Activated B cell treated with CpG ODN at 0.5 μM for 24 hours (primary cell): ENCODE results near the gene SLC5A2. TPM values are rescaled to one million over a fixed set of nuclear protein-coding genes. Genes with fewer than 3 reads are reported as not detected.
A peak's percentile ranks its signal among the peaks of the same experiment; 100 is the strongest.

Experiments
- ATAC-seq: fragments of 200-7000 bp; cut with Tn5 transposase; one replicate; pipeline ENCODE4 v1.10.0; 2021; ENCODE audit warnings: low read depth, mild to moderate bottlenecking, moderate library complexity
- CTCF ChIA-PET: fragments of 350-600 bp; sonication (Branson Sonifier 250); formaldehyde crosslinking; loops from one replicate; lab custom pipeline; 2021; ENCODE audit warnings: antibody characterized with exemption; lab: Charles Lee
- POLR2A ChIA-PET: fragments of 350-600 bp; sonication (Branson Sonifier 250); formaldehyde crosslinking; loops from one replicate; lab custom pipeline; 2021; ENCODE audit warnings: antibody characterized with exemption; lab: Charles Lee
- DNase-seq: peaks from one replicate; pipeline ENCODE4 v3.0.0; 2022
- H3K27ac Mint-ChIP-seq: one replicate; pipeline ENCODE4 v1.8.0; 2020; ENCODE audit warnings: mixed read lengths
- H3K27me3 Mint-ChIP-seq: one replicate; pipeline ENCODE4 v1.8.0; 2021; ENCODE audit warnings: mixed read lengths
- H3K36me3 Mint-ChIP-seq: one replicate; pipeline ENCODE4 v1.8.0; 2021; ENCODE audit warnings: low read depth, mixed read lengths
- H3K4me1 Mint-ChIP-seq: one replicate; pipeline ENCODE4 v1.8.0; 2021; ENCODE audit warnings: mixed read lengths
- H3K4me3 Mint-ChIP-seq: one replicate; pipeline ENCODE4 v1.8.0; 2020; ENCODE audit warnings: mild to moderate bottlenecking, mixed read lengths
- H3K9me3 Mint-ChIP-seq: one replicate; pipeline ENCODE4 v1.8.0; 2020; ENCODE audit warnings: mixed read lengths
- intact Hi-C: fragments of 100-400 bp; cut with micrococcal nuclease; formaldehyde crosslinking; loops from one replicate; pipeline ENCODE4 v1.15.1; 2024
- total RNA-seq: library from RNA; stranded (reverse); gene quantifications from 2 replicates; pipeline ENCODE4 v1.2.3, GENCODE V29; 2022
- TF ChIP-seq, protein P1 (sequence below): fragments of 200-600 bp; IDR thresholded peaks from one replicate; pipeline ENCODE4 v1.8.0; 2022; ENCODE audit warnings: antibody characterized with exemption, mild to moderate bottlenecking

Gene SLC5A2
- total RNA-seq, 1 donor from 2014 or later = not detected

- TF ChIP-seq, protein P1, sequence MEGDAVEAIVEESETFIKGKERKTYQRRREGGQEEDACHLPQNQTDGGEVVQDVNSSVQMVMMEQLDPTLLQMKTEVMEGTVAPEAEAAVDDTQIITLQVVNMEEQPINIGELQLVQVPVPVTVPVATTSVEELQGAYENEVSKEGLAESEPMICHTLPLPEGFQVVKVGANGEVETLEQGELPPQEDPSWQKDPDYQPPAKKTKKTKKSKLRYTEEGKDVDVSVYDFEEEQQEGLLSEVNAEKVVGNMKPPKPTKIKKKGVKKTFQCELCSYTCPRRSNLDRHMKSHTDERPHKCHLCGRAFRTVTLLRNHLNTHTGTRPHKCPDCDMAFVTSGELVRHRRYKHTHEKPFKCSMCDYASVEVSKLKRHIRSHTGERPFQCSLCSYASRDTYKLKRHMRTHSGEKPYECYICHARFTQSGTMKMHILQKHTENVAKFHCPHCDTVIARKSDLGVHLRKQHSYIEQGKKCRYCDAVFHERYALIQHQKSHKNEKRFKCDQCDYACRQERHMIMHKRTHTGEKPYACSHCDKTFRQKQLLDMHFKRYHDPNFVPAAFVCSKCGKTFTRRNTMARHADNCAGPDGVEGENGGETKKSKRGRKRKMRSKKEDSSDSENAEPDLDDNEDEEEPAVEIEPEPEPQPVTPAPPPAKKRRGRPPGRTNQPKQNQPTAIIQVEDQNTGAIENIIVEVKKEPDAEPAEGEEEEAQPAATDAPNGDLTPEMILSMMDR = no peak
- intact Hi-C loops = loop anchor here (5.0 kb wide), 2 partner anchors 240 to 255 kb away; a partner anchor contains a TSS
- ChIA-PET POLR2A (interaction anchor here (1.2 to 1.6 kb wide), 2 partner anchors 256 to 339 kb away, joined by 3 to 7 read pairs; partner anchors contain the start of gene KAT8), CTCF (no interaction called here)
- no peak overlapping the region for H3K27ac Mint-ChIP-seq
- no peaks in the 10 kb centered on the region for H3K9me3 Mint-ChIP-seq
- no peak for DNase-seq
- H3K4me1 Mint-ChIP-seq = peaks cover 54% of the 10 kb centered on the region
- H3K27me3 Mint-ChIP-seq = no peaks in the 10 kb centered on the region
- ATAC-seq = no peak
- peaks cover 16% of the 10 kb centered on the region for H3K36me3 Mint-ChIP-seq
- peak overlapping the region; percentile 19 for H3K4me3 Mint-ChIP-seq
These were observed 25.9 kb upstream of the SLC5A2 start for GRCh38 chr16:31456988-31457360.

GRCh38 chr16:31458073-31458843 lies 24.7 kb upstream of the SLC5A2 start:
- CTCF ChIA-PET = interaction anchor here (1.0 to 1.3 kb wide), 4 partner anchors 13 to 474 kb away, joined by 3 to 4 read pairs (median 4); partner anchors contain the start of gene ZNF267
- TF ChIP-seq, protein P1 = no peak
- Mint-ChIP-seq H3K4me1 (peaks cover 54% of the 10 kb centered on the region), H3K4me3 (peak overlapping the region; percentile 91), H3K27me3 (no peaks in the 10 kb centered on the region), H3K27ac (peak overlapping the region; percentile 98), H3K9me3 (no peaks in the 10 kb centered on the region), H3K36me3 (peaks cover 24% of the 10 kb centered on the region)
- ATAC-seq = no peak
- POLR2A ChIA-PET = interaction anchor here (0.6 to 3.7 kb wide), 28 partner anchors 11 to 1274 kb away, joined by 3 to 35 read pairs (median 5); partner anchors contain the start of genes FUS, KAT8, PHKG2 and PRR14
- DNase-seq = peak; percentile 45
- intact Hi-C loops = loop anchor here (2.0 to 5.0 kb wide), 4 partner anchors 15 to 341 kb away; partner anchors contain the start of genes KAT8 and ZNF843

DNA sequence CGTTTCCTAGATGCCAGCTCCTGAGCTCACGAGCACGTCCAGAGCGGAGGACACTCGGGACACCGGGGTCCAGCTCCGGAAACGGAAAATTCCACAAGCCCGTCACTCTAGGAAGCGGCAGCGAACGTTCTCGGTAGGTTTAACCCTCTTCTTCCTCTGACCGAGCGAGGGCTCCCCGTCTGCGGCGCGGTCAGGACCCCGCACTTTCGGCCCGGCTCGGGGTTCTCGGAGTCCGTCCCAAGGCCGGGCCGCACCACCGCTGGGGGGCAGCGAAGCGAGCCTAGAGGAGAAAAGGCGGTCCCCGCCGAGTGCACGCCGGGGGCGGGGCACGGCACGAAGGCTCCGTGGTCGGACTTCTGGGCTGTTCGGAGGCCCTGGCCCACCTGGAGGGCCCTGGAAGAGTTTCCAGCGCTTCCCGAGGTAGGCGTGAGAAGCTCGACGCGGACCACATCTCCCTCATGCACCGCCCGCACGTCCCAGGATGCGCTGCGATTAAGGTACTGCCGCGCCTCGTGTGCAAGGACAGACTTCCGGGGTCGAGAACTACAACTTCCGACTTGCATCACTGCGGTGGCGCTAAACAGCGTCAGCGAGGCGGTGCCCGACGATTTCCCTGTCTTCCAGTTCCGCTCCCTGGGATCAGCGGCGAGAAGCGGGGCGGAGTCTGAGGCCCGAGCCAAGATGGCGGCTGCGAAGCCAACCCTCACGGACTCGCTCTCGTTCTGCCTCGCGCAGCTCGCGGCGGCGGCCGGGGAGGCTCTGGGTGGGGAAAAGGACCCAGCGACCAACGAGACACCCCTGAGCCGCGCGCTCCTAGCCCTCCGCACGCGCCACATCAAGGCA lies 23.9 kb upstream of the SLC5A2 start, which contains the start of gene ARMC5:
TSS of gene ARMC5 (plus strand) at position 658 of the 843 bp plus-strand sequence. CDS start at position 682, 24 bp downstream.
- ATAC-seq (peak; percentile 75), DNase-seq (peak; percentile 93)
- H3K27me3 Mint-ChIP-seq = no peaks in the 10 kb centered on the region
- POLR2A ChIA-PET = interaction anchor here (0.5 to 3.7 kb wide), 40 partner anchors 10 to 809 kb away, joined by 3 to 35 read pairs (median 4); partner anchors contain the start of genes CTF1, FUS, KAT8 and PHKG2
- no peaks in the 10 kb centered on the region for H3K9me3 Mint-ChIP-seq
- peak within 1 kb of the TSS; percentile 98 for H3K27ac Mint-ChIP-seq
- H3K4me1 Mint-ChIP-seq = peaks cover 50% of the 10 kb centered on the region
- H3K36me3 Mint-ChIP-seq = peaks cover 29% of the 10 kb centered on the region
- H3K4me3 Mint-ChIP-seq = peak within 1 kb of the TSS; percentile 91
- TF ChIP-seq, protein P1 = no peak
- intact Hi-C loops = loop anchor here (1.0 to 5.0 kb wide), 14 partner anchors 16 to 584 kb away; partner anchors contain the start of genes FUS, KAT8, RUSF1 and SETD1A
- CTCF ChIA-PET = interaction anchor here (1.0 to 1.2 kb wide), 3 partner anchors 15 to 475 kb away, joined by 3 to 4 read pairs (median 4); partner anchors contain the start of gene ZNF267

DNA sequence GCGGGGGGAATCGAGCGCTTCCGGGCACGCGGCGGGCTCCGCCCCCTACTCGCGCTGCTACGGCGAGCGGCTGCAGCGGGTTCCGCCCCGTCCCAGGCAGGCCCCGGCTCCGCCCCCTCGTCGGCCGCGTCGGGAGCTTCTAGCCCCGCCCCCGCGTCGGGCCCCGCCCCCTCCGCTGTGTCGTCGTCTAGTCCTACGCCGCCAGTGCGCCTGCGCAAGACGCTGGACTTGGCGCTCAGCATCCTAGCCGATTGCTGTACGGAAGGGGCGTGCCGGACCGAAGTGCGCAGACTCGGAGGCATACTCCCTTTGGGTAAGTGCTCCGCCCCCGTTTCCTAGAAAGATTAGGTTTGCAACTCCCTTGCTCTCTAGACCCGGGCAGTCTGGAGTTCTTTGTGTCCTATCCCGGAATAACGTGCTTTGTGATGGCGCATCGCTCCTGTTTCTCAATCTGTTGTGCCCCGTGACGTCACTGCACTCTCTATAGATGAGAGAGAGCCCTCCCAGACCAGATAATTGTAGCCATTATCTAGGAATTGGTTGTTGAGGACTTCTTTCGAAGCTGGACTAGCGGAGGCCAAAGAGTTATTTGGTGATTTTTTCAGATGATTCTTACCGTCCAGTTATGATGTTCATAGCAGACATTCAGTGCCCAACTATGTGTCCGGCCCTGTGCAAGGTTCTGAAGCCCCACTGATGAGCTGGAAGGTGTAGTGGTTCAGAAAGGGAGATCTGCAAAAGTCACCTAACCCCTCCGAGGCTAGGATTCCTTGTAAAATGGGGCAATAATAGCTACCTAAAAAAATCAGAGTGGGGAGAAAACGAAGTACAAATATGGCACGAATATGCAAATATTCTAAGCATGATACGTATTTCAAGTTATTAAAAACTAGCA lies 23.0 kb upstream of the SLC5A2 start:
- ATAC-seq = peak; percentile 80
- H3K4me1 Mint-ChIP-seq = peaks cover 47% of the 10 kb centered on the region
- peak overlapping the region; percentile 91 for H3K4me3 Mint-ChIP-seq
- DNase-seq = peak; percentile 100
- H3K9me3 Mint-ChIP-seq = no peaks in the 10 kb centered on the region
- TF ChIP-seq, protein P1 = no peak
- intact Hi-C loops = loop anchor here (1.0 to 5.0 kb wide), 14 partner anchors 17 to 585 kb away; partner anchors contain the start of genes FUS, KAT8, RUSF1 and SETD1A
- H3K27me3 Mint-ChIP-seq = no peaks in the 10 kb centered on the region
- H3K36me3 Mint-ChIP-seq = peaks cover 32% of the 10 kb centered on the region
- ChIA-PET CTCF (interaction anchor here (0.9 to 2.3 kb wide), 6 partner anchors 8 to 386 kb away, joined by 3 to 5 read pairs (median 3); partner anchors contain the start of genes ZNF646 and ZNF668), POLR2A (interaction anchor here (0.5 to 3.7 kb wide), 34 partner anchors 9 to 851 kb away, joined by 3 to 35 read pairs (median 5); partner anchors contain the start of genes CTF1, FUS, KAT8 and PHKG2)
- H3K27ac Mint-ChIP-seq = peak overlapping the region; percentile 98
